GF-D8 (cell line): ENCODE results near the gene STUM.
"Not testable (repeated sequence)": the region's sequence is repeated elsewhere in the genome, so short reads cannot be mapped to it uniquely, and the experiment has no call there.

ENCODE experiments used
- DNase-seq: peaks from one replicate; lab custom pipeline; 2025; lab: John Stamatoyannopoulos, UW

Gene STUM

GRCh38 chr1:226548256-226549093 is at the start of gene STUM:
STUM (plus strand) TSS chr1:226548764; CDS start chr1:226548905, 141 bp downstream.
- no peak for DNase-seq

GRCh38 chr1:226499699-226500098 is 48.9 kb upstream of the STUM start:
- DNase-seq = not testable (repeated sequence)

GRCh38 chr1:226506021-226506420 is 42.5 kb upstream of the STUM start:
- DNase-seq = no peak

- no peak for DNase-seq
These were observed 41.6 kb upstream of the STUM start for GRCh38 chr1:226506921-226507320.

GRCh38 chr1:226510453-226510852 is 38.1 kb upstream of the STUM start:
- DNase-seq = no peak

- DNase-seq = no peak
These were observed 37.3 kb upstream of the STUM start for GRCh38 chr1:226511296-226511695.

GRCh38 chr1:226512076-226512728 is 36.4 kb upstream of the STUM start:
- DNase-seq = no peak

GRCh38 chr1:226518375-226518774 is 30.2 kb upstream of the STUM start:
- DNase-seq = no peak

- no peak for DNase-seq
These were observed 29.4 kb upstream of the STUM start for GRCh38 chr1:226519135-226519534.

GRCh38 chr1:226519716-226520598 is 28.6 kb upstream of the STUM start:
- no peak for DNase-seq

GRCh38 chr1:226520640-226521355 is 27.8 kb upstream of the STUM start:
- DNase-seq = peak; percentile 1

- DNase-seq = no peak
These were observed 24.7 kb upstream of the STUM start for GRCh38 chr1:226523646-226524406.

- no peak for DNase-seq
These were observed 24.0 kb upstream of the STUM start for GRCh38 chr1:226524547-226524946.

- no peak for DNase-seq
These were observed 22.8 kb upstream of the STUM start for GRCh38 chr1:226525750-226526149.

GRCh38 chr1:226526801-226527595 is 21.6 kb upstream of the STUM start:
- no peak for DNase-seq

- no peak for DNase-seq
These were observed 18.7 kb upstream of the STUM start for GRCh38 chr1:226529891-226530290.

- no peak for DNase-seq
These were observed 18.0 kb upstream of the STUM start for GRCh38 chr1:226530591-226530990.

- DNase-seq = no peak
These were observed 17.0 kb upstream of the STUM start for GRCh38 chr1:226531360-226532093.

- DNase-seq = no peak
These were observed 16.0 kb upstream of the STUM start for GRCh38 chr1:226532553-226532952.
